Measurements from ENCODE around the gene PIP4K2C.

PIP4K2C gene

GRCh38 chr12:57623811-57624390, 32.9 kb downstream of the PIP4K2C start:
- no peak overlapping the region for H3K9ac ChIP-seq (ENCODE audit: low read depth, low read length)
- no peak overlapping the region for H3K27ac ChIP-seq (ENCODE audit: low read depth, low read length)
- H3K4me1 ChIP-seq (ENCODE audit: control insufficient read depth, insufficient read depth, low read length): peaks cover 31% of the 10 kb centered on the region
- H3K4me3 ChIP-seq (ENCODE audit: low read depth, low read length): no peak overlapping the region
- H3K9me3 ChIP-seq (ENCODE audit: control insufficient read depth, insufficient read depth, low read length): 0 out of 2 replicates have a peak, but pooled peaks cover 3% of the 10 kb centered on the region
- H3K27me3 ChIP-seq (ENCODE audit: control insufficient read depth, insufficient read depth, low read length): peaks cover 100% of the 10 kb centered on the region
- no peaks in the 10 kb centered on the region for H3K36me3 ChIP-seq (ENCODE audit: control insufficient read depth, insufficient read depth, low read length)

GRCh38 chr12:57624441-57625220, 33.6 kb downstream of the PIP4K2C start:
- Histone ChIP-seq H3K27ac (ENCODE audit: low read depth, low read length) (no peak overlapping the region), H3K36me3 (ENCODE audit: control insufficient read depth, insufficient read depth, low read length) (no peaks in the 10 kb centered on the region), H3K27me3 (ENCODE audit: control insufficient read depth, insufficient read depth, low read length) (peaks cover 100% of the 10 kb centered on the region), H3K4me3 (ENCODE audit: low read depth, low read length) (no peak overlapping the region), H3K9me3 (ENCODE audit: control insufficient read depth, insufficient read depth, low read length) (0 out of 2 replicates have a peak, but pooled peaks cover 3% of the 10 kb centered on the region), H3K4me1 (ENCODE audit: control insufficient read depth, insufficient read depth, low read length) (peaks cover 25% of the 10 kb centered on the region), H3K9ac (ENCODE audit: low read depth, low read length) (no peak overlapping the region)

GRCh38 chr12:57625261-57626032, 34.5 kb downstream of the PIP4K2C start:
- H3K27me3 ChIP-seq (ENCODE audit: control insufficient read depth, insufficient read depth, low read length): peaks cover 100% of the 10 kb centered on the region

GRCh38 chr12:57626111-57626920, 35.3 kb downstream of the PIP4K2C start:
- H3K27ac ChIP-seq (ENCODE audit: low read depth, low read length): no peak overlapping the region
- peaks cover 16% of the 10 kb centered on the region for H3K4me1 ChIP-seq (ENCODE audit: control insufficient read depth, insufficient read depth, low read length)
- H3K27me3 ChIP-seq (ENCODE audit: control insufficient read depth, insufficient read depth, low read length): peaks cover 100% of the 10 kb centered on the region
- no peak overlapping the region for H3K9ac ChIP-seq (ENCODE audit: low read depth, low read length)
- no peaks in the 10 kb centered on the region for H3K36me3 ChIP-seq (ENCODE audit: control insufficient read depth, insufficient read depth, low read length)
- H3K9me3 ChIP-seq (ENCODE audit: control insufficient read depth, insufficient read depth, low read length): no peaks in the 10 kb centered on the region
- no peak overlapping the region for H3K4me3 ChIP-seq (ENCODE audit: low read depth, low read length)

More at GRCh38 chr12:57625261-57626032, 34.5 kb downstream of the PIP4K2C start:
- H3K36me3 ChIP-seq (ENCODE audit: control insufficient read depth, insufficient read depth, low read length): no peaks in the 10 kb centered on the region
- no peaks in the 10 kb centered on the region for H3K9me3 ChIP-seq (ENCODE audit: control insufficient read depth, insufficient read depth, low read length)
- H3K4me3 ChIP-seq (ENCODE audit: low read depth, low read length): no peak overlapping the region
- peaks cover 22% of the 10 kb centered on the region for H3K4me1 ChIP-seq (ENCODE audit: control insufficient read depth, insufficient read depth, low read length)
- H3K27ac ChIP-seq (ENCODE audit: low read depth, low read length): no peak overlapping the region
- no peak overlapping the region for H3K9ac ChIP-seq (ENCODE audit: low read depth, low read length)

- H3K27me3 ChIP-seq (ENCODE audit: control insufficient read depth, insufficient read depth, low read length): peaks cover 100% of the 10 kb centered on the region
- H3K4me3 ChIP-seq (ENCODE audit: low read depth, low read length): no peak overlapping the region
- H3K4me1 ChIP-seq (ENCODE audit: control insufficient read depth, insufficient read depth, low read length): peaks cover 19% of the 10 kb centered on the region
- no peaks in the 10 kb centered on the region for H3K36me3 ChIP-seq (ENCODE audit: control insufficient read depth, insufficient read depth, low read length)
- H3K27ac ChIP-seq (ENCODE audit: low read depth, low read length): no peak overlapping the region
- no peaks in the 10 kb centered on the region for H3K9me3 ChIP-seq (ENCODE audit: control insufficient read depth, insufficient read depth, low read length)
- no peak overlapping the region for H3K9ac ChIP-seq (ENCODE audit: low read depth, low read length)
Measured at GRCh38 chr12:57626921-57627445, 36.0 kb downstream of the PIP4K2C start.

- Histone ChIP-seq H3K9ac (ENCODE audit: low read depth, low read length) (no peak overlapping the region), H3K27me3 (ENCODE audit: control insufficient read depth, insufficient read depth, low read length) (peaks cover 100% of the 10 kb centered on the region), H3K9me3 (ENCODE audit: control insufficient read depth, insufficient read depth, low read length) (no peaks in the 10 kb centered on the region), H3K27ac (ENCODE audit: low read depth, low read length) (no peak overlapping the region), H3K36me3 (ENCODE audit: control insufficient read depth, insufficient read depth, low read length) (no peaks in the 10 kb centered on the region), H3K4me1 (ENCODE audit: control insufficient read depth, insufficient read depth, low read length) (peaks cover 19% of the 10 kb centered on the region), H3K4me3 (ENCODE audit: low read depth, low read length) (peak overlapping the region; percentile 45)
Measured at GRCh38 chr12:57627501-57628279, 36.7 kb downstream of the PIP4K2C start.

- Histone ChIP-seq H3K27me3 (ENCODE audit: control insufficient read depth, insufficient read depth, low read length) (peaks cover 100% of the 10 kb centered on the region), H3K9ac (ENCODE audit: low read depth, low read length) (no peak overlapping the region), H3K9me3 (ENCODE audit: control insufficient read depth, insufficient read depth, low read length) (no peaks in the 10 kb centered on the region), H3K36me3 (ENCODE audit: control insufficient read depth, insufficient read depth, low read length) (no peaks in the 10 kb centered on the region), H3K4me1 (ENCODE audit: control insufficient read depth, insufficient read depth, low read length) (peaks cover 19% of the 10 kb centered on the region), H3K4me3 (ENCODE audit: low read depth, low read length) (peak overlapping the region; percentile 45; the same call in 1 of the 2 replicates), H3K27ac (ENCODE audit: low read depth, low read length) (no peak overlapping the region)
Measured at GRCh38 chr12:57628280-57629191, 37.5 kb downstream of the PIP4K2C start.

GRCh38 chr12:57629897-57630471, 39.0 kb downstream of the PIP4K2C start:
- H3K4me1 ChIP-seq (ENCODE audit: control insufficient read depth, insufficient read depth, low read length): peaks cover 19% of the 10 kb centered on the region
- no peak overlapping the region for H3K27ac ChIP-seq (ENCODE audit: low read depth, low read length)
- H3K4me3 ChIP-seq (ENCODE audit: low read depth, low read length): no peak overlapping the region
- H3K36me3 ChIP-seq (ENCODE audit: control insufficient read depth, insufficient read depth, low read length): no peaks in the 10 kb centered on the region
- H3K9ac ChIP-seq (ENCODE audit: low read depth, low read length): no peak overlapping the region
- H3K27me3 ChIP-seq (ENCODE audit: control insufficient read depth, insufficient read depth, low read length): peaks cover 98% of the 10 kb centered on the region
- H3K9me3 ChIP-seq (ENCODE audit: control insufficient read depth, insufficient read depth, low read length): no peaks in the 10 kb centered on the region

- Histone ChIP-seq H3K4me3 (ENCODE audit: low read depth, low read length) (no peak overlapping the region), H3K9me3 (ENCODE audit: control insufficient read depth, insufficient read depth, low read length) (no peaks in the 10 kb centered on the region), H3K9ac (ENCODE audit: low read depth, low read length) (no peak overlapping the region), H3K36me3 (ENCODE audit: control insufficient read depth, insufficient read depth, low read length) (no peaks in the 10 kb centered on the region), H3K4me1 (ENCODE audit: control insufficient read depth, insufficient read depth, low read length) (peaks cover 19% of the 10 kb centered on the region), H3K27ac (ENCODE audit: low read depth, low read length) (no peak overlapping the region), H3K27me3 (ENCODE audit: control insufficient read depth, insufficient read depth, low read length) (peaks cover 92% of the 10 kb centered on the region)
Measured at GRCh38 chr12:57630891-57631433, 40.0 kb downstream of the PIP4K2C start.
